ENCODE results near the gene TPO.
"Not testable (repeated sequence)": the region's sequence is repeated elsewhere in the genome, so short reads cannot be mapped to it uniquely, and the experiment has no call there.

Gene TPO

DNA sequence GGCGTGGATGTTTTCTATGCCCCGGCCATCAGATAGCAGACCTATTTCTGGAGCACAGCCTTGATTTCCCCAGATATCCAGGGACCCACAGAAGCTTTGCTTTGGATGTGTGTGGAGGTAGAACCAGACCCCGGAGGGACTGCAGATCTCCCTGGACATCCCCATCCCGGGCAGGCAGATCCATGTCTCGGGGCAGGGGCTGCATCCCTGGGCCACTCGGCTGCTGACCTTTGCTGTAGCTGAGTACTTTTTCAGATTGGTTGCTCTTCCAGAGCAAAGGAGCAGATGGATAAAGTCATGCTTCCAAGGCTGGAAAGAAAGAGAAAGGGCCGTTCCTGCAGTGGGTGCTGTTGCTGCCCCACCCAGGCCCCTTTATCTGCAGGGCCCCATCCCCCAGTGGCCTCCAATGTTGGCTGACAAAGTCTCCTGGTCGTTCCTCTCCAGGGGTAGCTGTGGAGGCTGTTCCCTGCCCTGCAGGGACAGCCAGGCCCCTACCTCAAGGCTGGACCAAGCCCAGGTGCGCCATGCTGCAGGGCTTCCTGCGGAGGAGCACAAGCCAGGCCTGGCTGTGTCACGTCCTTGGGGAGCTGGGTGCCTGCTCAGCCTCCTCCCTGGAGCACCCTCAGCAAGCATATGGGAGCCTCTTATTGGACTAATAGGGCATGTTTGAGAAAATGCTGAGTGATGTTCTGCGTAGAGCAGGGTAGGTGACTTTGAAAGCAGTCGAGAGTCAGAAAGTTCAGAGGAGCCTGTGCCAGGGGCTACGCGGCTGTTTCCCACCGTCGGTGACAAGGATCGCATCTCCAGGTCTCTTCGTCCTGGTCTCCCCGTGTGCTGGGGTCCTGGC is 68.4 kb downstream of the TPO start:
- in situ Hi-C loops (cut with MboI; ENCODE audit: low sequenced_read_pairs) = no loop called here

DNA sequence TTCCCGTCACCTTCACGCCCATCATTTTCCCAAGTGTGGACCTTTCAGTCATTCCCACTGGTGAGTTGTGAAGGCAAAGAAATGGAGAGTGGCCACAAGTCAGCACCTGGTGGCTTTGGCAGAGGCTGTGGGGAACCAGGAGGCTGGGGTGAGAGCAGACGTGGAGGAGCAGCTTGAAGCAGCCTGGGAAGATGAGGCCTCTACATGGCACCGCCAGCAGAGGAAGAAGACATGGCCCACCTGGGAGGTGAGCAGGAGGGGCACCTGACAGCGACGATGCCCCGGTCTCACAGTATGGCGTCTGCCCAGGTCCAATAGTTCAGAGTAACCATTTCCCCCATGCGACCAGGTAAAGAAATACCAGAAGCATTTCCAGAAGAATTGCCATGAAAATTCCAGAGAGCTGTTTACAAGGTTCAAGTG is 69.0 kb downstream of the TPO start:
- in situ Hi-C loops (cut with MboI; ENCODE audit: low sequenced_read_pairs) = no loop called here

DNA sequence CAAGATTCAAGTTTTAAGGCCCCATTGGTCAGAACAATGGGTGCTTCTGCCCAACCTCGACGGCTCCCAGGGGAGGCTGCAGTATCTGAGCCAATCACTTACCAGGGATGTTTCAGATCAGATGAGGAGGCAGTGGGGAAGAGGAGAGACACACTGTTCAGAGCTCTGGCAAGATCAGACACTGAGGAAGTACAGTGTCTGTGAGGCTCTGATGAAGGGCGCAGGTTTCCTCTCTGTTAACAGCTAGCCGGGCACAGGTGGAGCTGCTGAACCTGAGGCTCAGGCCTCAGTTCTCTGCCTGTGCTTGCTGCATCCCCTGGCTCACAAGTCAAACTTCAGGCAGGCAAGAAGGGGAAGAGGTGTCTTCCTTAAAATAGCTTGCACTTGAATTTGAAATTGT is 69.7 kb downstream of the TPO start:
- in situ Hi-C loops (cut with MboI; ENCODE audit: low sequenced_read_pairs) = no loop called here

DNA sequence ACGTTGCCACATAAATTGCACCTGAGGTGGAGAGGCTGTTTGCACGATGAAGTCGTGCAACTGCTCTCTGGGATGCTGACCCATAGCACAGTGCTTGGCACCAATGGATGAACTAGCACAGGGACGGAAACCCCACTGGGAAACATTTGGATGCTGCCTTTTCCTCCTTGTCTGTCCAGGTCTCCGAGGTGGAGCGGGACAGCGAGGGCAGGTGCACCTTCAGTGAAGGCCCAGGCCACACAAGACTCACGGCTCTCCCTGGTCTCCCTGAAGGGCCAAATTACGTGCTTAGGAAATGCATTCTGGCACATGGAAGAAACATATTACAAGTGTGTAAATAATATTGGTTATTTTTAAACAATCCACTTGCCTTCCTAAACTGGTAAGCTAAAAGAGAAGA is 70.3 kb downstream of the TPO start:
- in situ Hi-C loops (cut with MboI; ENCODE audit: low sequenced_read_pairs) = no loop called here

DNA sequence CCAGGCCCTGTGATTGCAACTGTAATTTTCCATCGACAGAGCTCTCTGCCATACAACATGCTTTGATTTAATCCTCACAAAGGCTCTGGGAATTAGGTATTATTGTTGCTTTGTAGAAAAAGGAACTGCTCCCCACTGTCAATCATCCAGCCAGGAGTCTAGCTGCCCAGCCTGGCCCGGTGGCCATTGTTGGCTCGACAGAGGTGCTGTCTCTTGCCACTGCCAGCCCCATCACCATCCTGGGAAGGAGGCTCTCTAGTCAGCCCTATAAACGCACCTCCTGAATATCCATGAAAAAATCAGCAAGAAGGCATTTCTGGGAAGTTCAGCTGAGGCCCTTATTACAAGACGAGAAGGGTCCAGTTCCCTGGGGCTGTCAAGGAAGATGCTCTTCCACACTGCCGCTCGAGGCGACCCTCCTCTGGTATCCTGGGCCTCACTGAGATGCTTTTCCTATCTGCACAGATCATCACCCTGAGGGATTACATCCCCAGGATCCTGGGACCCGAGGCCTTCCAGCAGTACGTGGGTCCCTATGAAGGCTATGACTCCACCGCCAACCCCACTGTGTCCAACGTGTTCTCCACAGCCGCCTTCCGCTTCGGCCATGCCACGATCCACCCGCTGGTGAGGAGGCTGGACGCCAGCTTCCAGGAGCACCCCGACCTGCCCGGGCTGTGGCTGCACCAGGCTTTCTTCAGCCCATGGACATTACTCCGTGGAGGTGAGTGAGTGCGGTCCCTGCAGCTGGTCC is 71.0 kb downstream of the TPO start:
- in situ Hi-C loops (cut with MboI; ENCODE audit: low sequenced_read_pairs) = no loop called here

DNA sequence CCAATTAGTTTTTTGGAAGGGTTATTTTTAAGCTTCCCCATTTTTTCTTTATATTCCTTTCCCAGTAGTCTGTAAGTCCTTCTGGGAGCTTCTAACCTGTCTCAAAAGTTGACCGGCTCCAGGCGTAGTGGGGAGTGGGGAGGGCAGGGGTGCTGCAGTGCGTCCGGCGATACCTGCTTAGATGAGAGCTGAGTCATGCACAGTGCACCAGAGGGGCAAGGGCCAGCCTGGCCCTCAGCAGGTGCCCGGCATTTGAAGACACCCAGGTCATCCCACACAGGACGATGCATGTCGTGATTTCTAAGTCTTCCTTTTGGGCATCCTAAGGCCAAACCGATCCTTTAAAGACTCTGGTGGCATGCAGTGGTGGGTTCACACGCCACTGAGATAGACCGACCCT is 73.4 kb downstream of the TPO start:
- in situ Hi-C loops (cut with MboI; ENCODE audit: low sequenced_read_pairs) = no loop called here

DNA sequence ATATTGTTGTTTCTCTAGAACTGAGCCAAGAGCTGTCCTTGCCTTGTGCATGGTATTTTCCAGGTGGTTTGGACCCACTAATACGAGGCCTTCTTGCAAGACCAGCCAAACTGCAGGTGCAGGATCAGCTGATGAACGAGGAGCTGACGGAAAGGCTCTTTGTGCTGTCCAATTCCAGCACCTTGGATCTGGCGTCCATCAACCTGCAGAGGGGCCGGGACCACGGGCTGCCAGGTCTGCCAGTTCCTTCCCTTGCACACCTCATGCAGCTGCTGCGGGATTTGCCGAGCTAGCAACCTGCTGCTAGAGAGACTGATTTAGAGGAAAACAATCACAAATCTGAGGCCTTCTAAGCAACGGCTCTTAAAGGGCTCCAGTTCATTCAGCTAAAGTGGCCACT is 74.5 kb downstream of the TPO start:
- in situ Hi-C loops (cut with MboI; ENCODE audit: low sequenced_read_pairs) = no loop called here

DNA sequence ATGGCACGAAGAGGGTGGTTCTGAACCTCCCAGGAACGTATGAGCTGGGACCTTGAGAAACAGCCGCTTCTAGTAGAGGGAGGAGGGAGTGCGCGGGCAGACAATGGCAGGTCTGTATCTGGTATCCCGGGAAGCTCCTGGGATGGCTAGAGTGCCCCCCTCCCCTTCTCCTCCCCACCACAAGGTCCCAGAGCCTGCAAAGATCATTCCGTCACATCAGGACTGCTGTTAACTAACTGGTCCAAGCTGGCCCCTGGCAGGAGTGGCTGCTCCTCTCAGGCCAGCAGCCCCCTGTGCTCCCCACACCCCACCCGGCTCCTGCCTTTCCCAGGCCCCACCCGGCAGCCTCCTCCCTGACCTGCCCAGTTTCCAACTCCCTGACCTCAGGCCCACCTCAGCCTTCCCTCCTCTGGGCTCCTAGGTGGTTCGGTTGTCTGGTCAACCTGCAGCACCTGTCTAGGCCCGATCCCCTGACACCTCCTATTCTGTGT is 75.0 kb downstream of the TPO start:
- in situ Hi-C loops (cut with MboI; ENCODE audit: low sequenced_read_pairs) = no loop called here

DNA sequence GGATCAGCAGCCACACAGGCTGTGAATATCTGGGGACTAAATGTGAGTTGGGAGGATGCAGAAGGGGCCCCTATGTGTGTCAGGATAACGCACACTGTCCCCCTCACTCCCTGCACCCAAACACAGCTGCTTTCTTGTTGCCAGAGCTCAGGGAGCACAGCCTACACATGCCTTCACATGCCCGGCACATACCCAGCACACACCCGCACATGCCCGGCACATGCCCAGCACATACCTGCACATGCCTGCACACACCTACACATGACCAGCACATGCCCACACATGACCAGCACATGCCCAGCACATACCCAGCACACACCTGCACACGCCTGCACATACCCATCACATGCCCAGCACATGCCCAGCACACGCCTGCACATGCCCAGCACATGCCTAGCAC is 75.6 kb downstream of the TPO start:
- in situ Hi-C loops (cut with MboI; ENCODE audit: low sequenced_read_pairs) = no loop called here

DNA sequence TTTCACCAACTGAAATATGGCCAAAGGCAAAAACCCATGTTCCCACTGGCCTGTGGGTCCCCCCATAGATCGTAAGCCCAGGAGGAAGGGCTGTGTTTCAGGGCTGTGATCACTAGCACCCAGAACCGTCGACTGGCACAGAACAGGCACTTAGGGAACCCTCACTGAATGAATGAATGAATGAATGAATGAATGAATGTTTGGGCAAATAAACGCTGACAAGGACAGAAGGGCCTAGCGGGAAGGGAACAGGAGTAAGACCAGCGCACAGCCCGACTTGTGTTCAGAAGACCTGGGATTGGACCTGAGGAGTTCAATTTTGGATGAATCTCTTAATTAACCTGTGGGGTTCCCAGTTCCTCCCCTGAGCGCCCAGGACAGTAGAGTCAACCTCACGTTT is 76.2 kb downstream of the TPO start:
- in situ Hi-C loops (cut with MboI; ENCODE audit: low sequenced_read_pairs) = no loop called here

DNA sequence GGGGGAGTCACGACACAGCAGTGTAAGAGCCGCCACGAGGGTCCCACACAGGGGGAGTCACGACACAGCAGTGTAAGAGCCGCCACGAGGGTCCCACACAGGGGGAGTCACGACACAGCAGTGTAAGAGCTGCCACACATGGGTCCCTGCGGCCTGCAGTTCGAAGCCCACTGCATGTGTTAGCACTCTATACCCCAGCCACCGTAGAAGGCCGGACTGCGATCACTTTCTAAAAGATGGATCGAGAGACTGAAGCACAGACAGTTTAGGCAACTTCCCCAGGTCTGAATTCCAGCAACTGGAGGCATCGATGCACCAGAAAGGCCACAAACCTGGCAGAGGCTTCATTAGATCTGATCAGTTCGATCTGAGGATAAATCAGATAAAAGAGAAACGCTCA is 77.1 kb downstream of the TPO start:
- in situ Hi-C loops (cut with MboI; ENCODE audit: low sequenced_read_pairs) = not testable (repeated sequence)

DNA sequence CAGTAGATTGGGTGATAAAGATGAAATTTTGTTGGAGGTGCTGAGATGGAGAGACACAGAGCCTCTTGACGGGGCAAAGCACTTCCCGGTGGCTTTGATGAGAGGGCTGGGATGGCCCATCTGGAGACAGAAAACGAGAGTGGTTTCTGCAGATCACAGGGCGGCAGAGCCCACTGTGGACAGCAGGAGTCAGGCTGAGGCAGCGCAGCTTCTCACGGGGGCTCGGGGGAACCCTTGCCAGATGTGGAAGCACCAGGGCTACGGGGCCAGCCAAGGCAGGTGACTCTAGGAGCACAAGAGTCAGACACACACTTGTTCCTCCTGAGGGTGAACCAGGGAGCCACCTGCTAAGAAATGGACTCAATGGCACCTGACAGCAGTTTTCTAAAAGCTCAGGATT is 78.5 kb downstream of the TPO start:
- in situ Hi-C loops (cut with MboI; ENCODE audit: low sequenced_read_pairs) = no loop called here

DNA sequence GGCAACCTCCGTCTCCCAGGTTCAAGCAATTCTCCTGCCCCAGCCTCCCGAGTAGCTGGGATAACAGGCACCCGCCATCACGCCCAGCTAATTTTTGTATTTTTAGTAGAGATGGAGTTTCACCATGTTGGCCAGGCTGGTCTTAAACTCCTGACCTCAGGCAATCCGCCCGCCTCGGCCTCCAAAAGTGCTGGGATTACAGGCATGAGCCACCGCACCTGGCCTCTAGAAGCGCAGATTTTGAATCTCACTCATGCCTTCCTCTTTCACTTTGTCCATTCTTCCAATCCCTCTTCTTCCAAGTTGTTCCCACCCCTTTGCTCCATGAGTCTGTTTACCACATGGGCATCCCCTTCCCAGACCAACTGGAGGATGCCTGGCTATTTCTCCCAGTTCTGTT is 79.0 kb downstream of the TPO start:
- in situ Hi-C loops (cut with MboI; ENCODE audit: low sequenced_read_pairs) = not testable (repeated sequence)

DNA sequence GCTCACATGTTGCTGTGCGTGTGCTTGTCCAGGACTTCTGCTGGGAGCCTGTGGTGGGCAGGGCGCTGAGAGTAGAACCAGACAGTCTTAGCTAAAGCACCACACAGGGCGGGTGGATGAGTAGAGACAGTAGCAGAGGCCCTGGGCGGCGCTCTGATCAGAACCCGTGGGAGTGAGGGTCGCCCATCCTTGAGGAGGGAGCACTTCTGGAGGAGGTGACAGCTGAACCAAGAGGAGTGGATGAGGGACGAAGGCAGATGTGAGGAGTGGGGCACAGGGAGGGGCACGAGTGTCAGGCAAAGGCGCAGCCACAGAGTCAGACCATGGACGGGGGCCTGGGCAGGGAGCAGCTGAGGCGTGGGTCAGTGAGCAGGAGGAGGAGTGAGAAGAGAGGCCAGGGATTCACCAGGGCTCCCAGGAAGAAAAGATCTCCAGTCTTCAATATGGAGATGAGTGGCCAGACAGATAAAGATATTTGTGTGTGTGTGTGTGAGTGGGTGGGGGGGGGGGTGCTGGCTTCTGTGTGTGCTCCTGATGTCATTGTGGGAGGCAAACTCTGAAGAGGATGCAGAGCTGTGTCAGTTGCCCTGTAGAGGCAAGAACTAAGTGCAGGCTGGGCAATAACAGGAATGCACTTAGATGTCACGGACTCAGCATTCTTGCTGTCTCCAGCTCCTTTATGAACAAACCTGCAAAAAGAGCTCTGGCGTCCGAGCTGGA is 79.6 kb downstream of the TPO start:
- in situ Hi-C loops (cut with MboI; ENCODE audit: low sequenced_read_pairs) = no loop called here

DNA sequence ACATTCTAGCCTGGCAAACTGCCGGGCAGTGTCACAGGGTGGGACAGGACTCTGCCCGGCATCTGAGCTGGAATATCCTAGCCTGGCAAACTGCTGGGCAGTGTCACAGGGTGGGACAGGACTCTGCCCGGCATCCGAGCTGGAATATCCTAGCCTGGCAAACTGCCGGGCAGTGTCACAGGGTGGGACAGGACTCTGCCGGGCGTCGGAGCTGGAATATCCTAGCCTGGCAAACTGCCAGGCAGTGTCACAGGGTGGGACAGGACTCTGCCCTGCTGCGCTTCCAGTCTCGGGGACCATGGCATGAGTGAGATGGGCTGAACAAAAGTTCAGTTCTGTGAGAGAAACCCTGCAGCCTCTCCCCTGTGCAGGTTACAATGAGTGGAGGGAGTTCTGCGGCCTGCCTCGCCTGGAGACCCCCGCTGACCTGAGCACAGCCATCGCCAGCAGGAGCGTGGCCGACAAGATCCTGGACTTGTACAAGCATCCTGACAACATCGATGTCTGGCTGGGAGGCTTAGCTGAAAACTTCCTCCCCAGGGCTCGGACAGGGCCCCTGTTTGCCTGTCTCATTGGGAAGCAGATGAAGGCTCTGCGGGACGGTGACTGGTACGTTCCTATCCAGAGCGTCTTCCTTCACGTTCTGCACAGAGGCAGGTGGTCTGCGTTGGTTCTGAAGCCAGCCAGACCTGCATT is 80.3 kb downstream of the TPO start:
- in situ Hi-C loops (cut with MboI; ENCODE audit: low sequenced_read_pairs) = no loop called here

DNA sequence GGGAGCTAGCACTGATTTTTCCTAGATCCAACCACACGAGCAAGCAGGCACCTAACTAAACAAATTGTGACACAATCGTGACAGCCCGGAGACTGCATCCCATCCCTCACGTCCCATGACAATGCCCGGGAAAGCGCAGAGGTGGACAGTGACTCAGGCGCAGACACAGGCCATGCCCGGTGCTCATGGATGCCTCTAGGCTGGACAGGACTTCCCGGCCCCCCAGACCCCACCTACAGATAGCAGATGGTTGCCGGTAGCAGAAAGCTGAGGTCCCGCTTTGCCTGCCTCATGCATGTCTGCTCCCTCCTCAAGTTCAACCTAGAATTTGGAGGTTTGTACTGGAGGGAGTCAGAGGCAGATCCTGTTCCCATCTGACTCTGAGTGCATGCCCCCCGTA is 81.0 kb downstream of the TPO start:
- in situ Hi-C loops (cut with MboI; ENCODE audit: low sequenced_read_pairs) = no loop called here

DNA sequence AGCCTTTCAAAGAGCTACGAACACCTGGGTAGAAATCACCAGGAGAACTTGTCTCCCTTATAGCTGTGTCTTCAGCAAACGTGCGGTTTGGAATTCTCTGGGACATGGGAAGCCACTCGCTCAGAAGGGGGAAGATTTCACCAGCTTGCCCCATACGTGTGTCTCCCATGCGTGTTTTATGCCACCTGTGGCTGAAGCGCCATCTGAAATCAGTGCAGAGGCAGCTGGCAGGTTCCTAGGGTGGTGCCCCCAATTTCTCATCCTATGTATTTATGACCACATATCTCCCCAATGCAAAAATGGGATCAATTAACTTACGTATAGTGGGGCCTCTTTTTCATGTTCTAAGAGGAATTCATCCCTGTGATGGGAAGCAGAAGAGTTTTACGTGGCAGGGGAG is 81.6 kb downstream of the TPO start:
- in situ Hi-C loops (cut with MboI; ENCODE audit: low sequenced_read_pairs) = no loop called here

DNA sequence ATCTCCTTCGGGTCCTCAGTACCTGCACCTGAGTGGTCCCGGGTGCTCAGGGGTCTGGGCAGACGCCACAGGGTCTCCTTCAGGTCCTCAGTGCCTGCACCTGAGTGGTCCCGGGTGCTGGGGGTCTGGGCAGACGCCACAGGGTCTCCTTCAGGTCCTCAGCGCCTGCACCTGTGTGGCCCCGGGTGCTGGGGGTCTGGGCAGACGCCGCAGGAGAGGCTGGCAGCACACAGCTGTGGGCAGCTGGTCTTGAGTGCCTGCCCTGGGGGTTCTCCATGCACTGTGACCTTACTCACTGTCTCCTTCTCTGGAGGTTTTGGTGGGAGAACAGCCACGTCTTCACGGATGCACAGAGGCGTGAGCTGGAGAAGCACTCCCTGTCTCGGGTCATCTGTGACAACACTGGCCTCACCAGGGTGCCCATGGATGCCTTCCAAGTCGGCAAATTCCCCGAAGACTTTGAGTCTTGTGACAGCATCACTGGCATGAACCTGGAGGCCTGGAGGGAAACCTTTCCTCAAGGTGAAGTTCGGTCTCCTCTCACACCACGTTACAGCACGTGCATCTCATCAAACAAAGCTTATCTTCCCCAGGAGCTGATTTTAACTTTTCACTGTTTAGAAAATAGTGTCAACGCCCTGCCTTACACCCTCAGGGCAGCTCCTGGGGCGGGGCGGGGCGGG is 82.6 kb downstream of the TPO start:
- in situ Hi-C loops (cut with MboI; ENCODE audit: low sequenced_read_pairs) = no loop called here

DNA sequence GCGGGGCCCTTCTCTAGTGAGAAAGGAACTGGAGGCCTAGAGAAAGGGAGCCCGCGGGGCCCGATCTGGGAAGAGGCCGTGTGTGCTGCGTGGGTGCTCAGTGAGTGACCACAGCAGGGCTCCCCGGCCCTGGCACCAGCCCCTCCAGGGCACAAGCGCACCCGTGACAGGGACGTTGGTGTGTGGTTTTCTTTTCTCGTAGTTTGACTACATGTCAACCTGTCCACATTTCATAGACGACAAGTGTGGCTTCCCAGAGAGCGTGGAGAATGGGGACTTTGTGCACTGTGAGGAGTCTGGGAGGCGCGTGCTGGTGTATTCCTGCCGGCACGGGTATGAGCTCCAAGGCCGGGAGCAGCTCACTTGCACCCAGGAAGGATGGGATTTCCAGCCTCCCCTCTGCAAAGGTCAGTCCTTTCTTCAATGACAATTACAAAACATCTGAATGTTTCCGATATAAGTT is 83.1 kb downstream of the TPO start:
- in situ Hi-C loops (cut with MboI; ENCODE audit: low sequenced_read_pairs) = no loop called here

DNA sequence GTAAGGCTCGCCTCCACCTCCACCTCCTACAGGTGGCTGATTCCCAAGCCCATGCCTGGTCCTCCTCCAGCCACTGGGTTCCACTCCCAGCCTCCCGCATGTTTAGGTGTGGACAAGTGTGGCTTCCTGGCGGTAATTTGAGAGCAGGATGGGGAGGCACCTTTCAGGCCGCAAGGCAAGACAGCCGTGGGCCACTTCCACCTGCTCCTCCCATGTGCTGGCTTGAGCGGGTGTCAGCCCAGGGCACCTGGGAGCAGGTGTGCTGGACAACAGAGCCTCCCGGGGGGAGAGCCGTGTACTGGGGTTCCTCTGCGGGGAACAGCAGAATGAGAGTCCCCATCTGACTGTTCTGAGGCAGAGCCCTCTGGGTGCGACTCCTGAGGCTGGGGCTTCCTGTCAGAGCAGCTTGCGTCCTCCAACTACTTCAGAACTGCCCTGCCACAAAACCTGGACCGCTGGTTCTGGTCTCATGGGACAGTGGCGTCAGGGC is 83.9 kb downstream of the TPO start:
- in situ Hi-C loops (cut with MboI; ENCODE audit: low sequenced_read_pairs) = no loop called here

Measured in HL-60/S4 (cell line).